ENCODE measurements around the gene CCR7. TPM values are rescaled to one million over a fixed set of nuclear protein-coding genes. Genes with fewer than 3 reads are reported as not detected.
A peak's percentile ranks its signal among the peaks of the same experiment; 100 is the strongest.

CCR7 gene
- total RNA-seq, 6 donors from 2014 or later, result 0.30 to 2.8 (median 1.4) TPM; not detected in 2

GRCh38 chr17:40551091-40551878 is 14.0 kb downstream of the CCR7 start:
- Histone ChIP-seq H3K4me3 (no peak overlapping the region), H3K27me3 (no peaks in the 10 kb centered on the region), H3K9me3 (no peaks in the 10 kb centered on the region), H3K36me3 (no peaks in the 10 kb centered on the region), H3K4me1 (peaks cover 56 to 82% (median 78%) of the 10 kb centered on the region in 4 donors), H3K27ac (peak overlapping the region; percentile 73 to 89 (median 87))
- DNase-seq (peak in 1 of 2 donors; percentile 81), ATAC-seq (ENCODE audit: low FRiP score in 2 of 2) (peak; percentile 74 to 86)
- WGBS, 2 donors, result 65 to 76% methylated on average over 5 to 6 of the region's 6 CpGs
- TF ChIP-seq POLR2AphosphoS5 (IDR thresholded peaks at IDR 0.05) (peak; percentile 78 to 79), POLR2A (IDR thresholded peaks at IDR 0.05) (peak in 1 of 4 donors; percentile 19), CTCF (IDR thresholded peaks at IDR 0.05) (no peak), EP300 (IDR thresholded peaks at IDR 0.05) (peak in 2 of 4 donors; percentile 47 to 86)

GRCh38 chr17:40550608-40551007 is 14.7 kb downstream of the CCR7 start:
- peak in 1 of 2 donors; percentile 62 for ATAC-seq (ENCODE audit: low FRiP score in 2 of 2)
- peak in 1 of 2 donors; percentile 20 for DNase-seq

GRCh38 chr17:40548982-40549685 is 16.1 kb downstream of the CCR7 start:
- Histone ChIP-seq H3K4me1 (peaks cover 45 to 68% (median 66%) of the 10 kb centered on the region in 4 donors), H3K27me3 (no peaks in the 10 kb centered on the region), H3K36me3 (no peaks in the 10 kb centered on the region), H3K4me3 (no peak overlapping the region), H3K27ac (peak overlapping the region; percentile 70 to 89 (median 86)), H3K9me3 (no peaks in the 10 kb centered on the region)
- peak; percentile 59 to 62 for TF ChIP-seq POLR2AphosphoS5 (IDR thresholded peaks at IDR 0.05)
- no peak for TF ChIP-seq CTCF (IDR thresholded peaks at IDR 0.05)
- TF ChIP-seq POLR2A (IDR thresholded peaks at IDR 0.05), result peak in 1 of 4 donors; percentile 14
- peak in 1 of 4 donors; percentile 34 for TF ChIP-seq EP300 (IDR thresholded peaks at IDR 0.05)
- peak in 1 of 2 donors; percentile 85 for DNase-seq
- ATAC-seq (ENCODE audit: low FRiP score in 2 of 2), result peak in 1 of 2 donors; percentile 62
- 50 to 55% methylated on average over 9 of the region's 9 CpGs for WGBS, 2 donors

More at GRCh38 chr17:40550608-40551007, 14.7 kb downstream of the CCR7 start:
- Histone ChIP-seq H3K36me3 (no peaks in the 10 kb centered on the region), H3K9me3 (no peaks in the 10 kb centered on the region), H3K27me3 (no peaks in the 10 kb centered on the region), H3K4me1 (peaks cover 55 to 81% (median 75%) of the 10 kb centered on the region in 4 donors), H3K27ac (peak overlapping the region; percentile 73 to 89 (median 87)), H3K4me3 (no peak overlapping the region)
- no peak for TF ChIP-seq CTCF (IDR thresholded peaks at IDR 0.05)
- TF ChIP-seq POLR2AphosphoS5 (IDR thresholded peaks at IDR 0.05), result no peak
- no peak for TF ChIP-seq POLR2A (IDR thresholded peaks at IDR 0.05)
- no peak for TF ChIP-seq EP300 (IDR thresholded peaks at IDR 0.05)
- 88% methylated on average over 8 of the region's 8 CpGs for WGBS, 2 donors

- 87 to 91% methylated on average over 9 of the region's 9 CpGs for WGBS, 2 donors
- Histone ChIP-seq H3K4me3 (no peak overlapping the region), H3K36me3 (no peaks in the 10 kb centered on the region), H3K9me3 (no peaks in the 10 kb centered on the region), H3K27me3 (no peaks in the 10 kb centered on the region), H3K4me1 (peaks cover 39 to 65% (median 61%) of the 10 kb centered on the region in 4 donors), H3K27ac (peak overlapping the region; percentile 70 to 89 (median 86))
- DNase-seq (no peak), ATAC-seq (ENCODE audit: low FRiP score in 2 of 2) (no peak)
- TF ChIP-seq POLR2A (IDR thresholded peaks at IDR 0.05) (no peak), CTCF (IDR thresholded peaks at IDR 0.05) (no peak), EP300 (IDR thresholded peaks at IDR 0.05) (no peak), POLR2AphosphoS5 (IDR thresholded peaks at IDR 0.05) (no peak)
These were observed 16.7 kb downstream of the CCR7 start for GRCh38 chr17:40548491-40548981.
